SIG-M5 (cell line): Measurements from ENCODE around the gene CNTNAP2.

ENCODE experiments used
- DNase-seq: peaks from one replicate; lab custom pipeline; 2025; lab: John Stamatoyannopoulos, UW

Gene CNTNAP2

DNA sequence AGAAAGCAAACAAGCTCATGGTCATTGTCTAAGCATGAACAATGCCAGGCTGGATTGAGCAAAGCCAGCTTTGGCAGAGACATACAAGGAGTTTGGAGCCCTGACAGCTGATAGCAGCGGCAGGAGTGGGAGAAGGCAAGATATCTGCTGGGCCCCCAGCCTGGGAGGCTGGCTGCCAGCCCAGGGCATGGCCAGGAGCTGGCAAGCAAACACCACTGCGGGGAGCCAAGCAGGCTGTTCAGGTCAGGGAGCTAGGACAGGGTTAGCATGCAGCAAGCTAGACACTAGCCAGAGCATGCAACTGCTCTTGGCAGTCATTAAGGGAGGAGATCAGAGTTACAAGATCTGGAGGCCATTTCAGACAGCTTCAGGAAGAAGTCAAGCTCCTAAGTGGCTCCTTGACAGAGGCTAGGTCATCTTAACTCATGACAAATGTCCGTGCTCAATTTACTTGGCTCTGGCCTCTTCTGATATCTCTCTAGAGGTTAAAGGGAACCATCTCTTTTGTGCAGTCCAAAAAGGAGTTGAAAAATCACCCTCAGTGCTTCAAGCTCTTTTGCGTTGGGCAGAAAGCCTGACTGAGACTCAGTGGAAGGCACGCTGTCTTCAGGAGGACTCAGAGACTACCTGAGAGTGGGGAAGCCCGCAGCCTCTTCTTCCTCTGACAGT, 2037.1 kb downstream of the CNTNAP2 start:
- DNase-seq = no peak

DNA sequence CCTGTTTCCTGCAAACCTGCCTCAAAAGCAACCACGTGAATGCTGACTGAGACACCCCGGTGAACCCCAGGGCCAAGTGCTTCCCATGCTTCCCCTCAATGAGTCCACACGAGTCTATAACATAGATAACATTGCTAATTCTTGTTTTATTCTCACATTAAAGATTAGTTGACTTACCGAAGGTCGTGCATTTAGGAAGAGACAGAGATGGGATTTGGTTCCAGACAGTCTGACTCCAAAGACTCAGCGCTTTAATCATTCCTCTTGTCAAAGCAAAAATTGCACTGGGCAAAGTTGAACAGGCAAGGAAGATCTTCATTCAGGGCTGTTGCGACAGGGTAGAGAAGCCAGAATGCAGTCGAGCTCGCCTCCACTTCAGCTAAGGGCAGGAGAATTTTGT, 2038.4 kb downstream of the CNTNAP2 start:
- no peak for DNase-seq

DNA sequence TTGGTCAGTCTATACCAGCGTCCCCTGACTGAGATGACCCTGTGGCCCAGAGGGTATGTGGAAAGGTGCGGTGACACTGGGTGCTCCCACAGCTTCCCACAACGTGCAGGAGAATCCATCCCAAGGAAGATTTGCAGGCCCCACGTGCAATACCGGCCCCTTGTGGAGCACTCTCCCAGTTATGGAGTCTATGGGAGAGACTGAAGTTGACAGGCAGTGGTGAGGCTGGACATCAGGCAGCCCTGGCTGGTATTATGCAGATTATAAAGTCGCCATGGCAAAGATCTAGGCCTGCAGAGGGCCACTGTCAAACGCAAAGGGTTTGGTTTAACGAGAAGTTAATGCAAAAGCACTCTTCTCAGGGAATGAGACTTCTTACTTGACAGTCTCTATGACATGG, 2039.2 kb downstream of the CNTNAP2 start:
- no peak for DNase-seq

- DNase-seq = no peak
Measured at GRCh38 chr7:148156233-148156632, 2039.6 kb downstream of the CNTNAP2 start.

DNA sequence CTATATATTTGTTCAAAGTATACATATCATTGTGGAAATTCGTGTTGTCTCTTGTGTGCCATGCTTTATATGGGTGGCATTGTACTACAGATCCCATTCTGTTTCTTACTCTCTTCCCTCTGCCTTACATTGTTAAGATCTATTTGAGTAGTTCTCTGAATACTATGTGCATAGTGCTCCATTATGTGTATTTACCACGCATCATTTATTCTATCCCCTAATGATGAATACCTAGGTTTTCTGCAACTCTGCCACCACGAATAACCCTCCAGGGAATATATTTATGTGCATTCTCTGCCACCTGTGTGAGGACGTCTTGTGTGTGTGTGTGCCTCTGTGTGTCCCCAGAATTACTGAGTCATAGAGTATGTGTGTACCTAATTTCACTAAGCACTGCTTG, 2042.7 kb downstream of the CNTNAP2 start:
- DNase-seq = no peak

GRCh38 chr7:148161776-148162175, 2045.2 kb downstream of the CNTNAP2 start:
- no peak for DNase-seq

GRCh38 chr7:148162808-148163207, 2046.2 kb downstream of the CNTNAP2 start:
- no peak for DNase-seq

- no peak for DNase-seq
Measured at GRCh38 chr7:148163246-148163645, 2046.6 kb downstream of the CNTNAP2 start.

GRCh38 chr7:148172920-148173319, 2056.3 kb downstream of the CNTNAP2 start:
- no peak for DNase-seq

GRCh38 chr7:148173369-148173768, 2056.8 kb downstream of the CNTNAP2 start:
- no peak for DNase-seq

GRCh38 chr7:148174376-148174775, 2057.8 kb downstream of the CNTNAP2 start:
- no peak for DNase-seq

DNA sequence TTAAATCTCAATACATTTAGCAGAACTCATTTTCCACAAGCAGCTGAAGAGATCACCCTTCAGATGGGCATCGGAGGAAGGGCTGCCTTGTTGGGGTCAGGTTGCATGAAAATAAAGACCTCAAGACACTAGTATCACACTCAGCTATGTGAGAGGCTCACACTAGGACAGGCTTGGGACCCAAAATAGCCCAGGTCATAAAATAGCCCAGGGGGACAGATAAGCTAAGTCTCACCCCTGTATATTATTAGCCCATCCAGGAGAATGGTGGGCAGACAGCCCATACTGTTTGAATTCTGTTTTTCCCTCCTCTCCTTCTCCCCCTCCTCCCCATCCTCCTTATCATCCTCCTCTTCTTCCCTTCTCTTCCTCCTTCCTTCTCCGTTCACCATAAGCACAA, 2058.9 kb downstream of the CNTNAP2 start:
- DNase-seq = no peak

DNA sequence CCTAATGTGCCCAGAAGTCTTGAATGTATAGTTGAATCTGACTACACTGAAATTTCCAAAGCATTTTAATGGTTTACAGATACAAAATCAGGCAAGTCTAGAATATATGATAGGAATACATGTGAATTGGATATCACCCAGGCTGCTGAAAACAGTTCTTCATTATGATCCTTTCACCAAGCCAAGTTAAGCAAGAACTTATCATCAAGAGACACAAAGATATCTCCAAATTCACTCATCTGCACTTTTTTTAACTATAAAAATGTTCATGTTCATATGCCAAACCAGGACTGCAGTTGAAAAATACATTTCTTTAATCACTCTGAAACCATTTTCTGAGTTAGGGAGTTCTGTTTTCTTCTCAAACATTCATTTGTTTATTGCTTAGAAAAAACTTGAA, 2061.4 kb downstream of the CNTNAP2 start:
- DNase-seq = no peak

- no peak for DNase-seq
Measured at GRCh38 chr7:148180075-148180474, 2063.5 kb downstream of the CNTNAP2 start.

- no peak for DNase-seq
Measured at GRCh38 chr7:148182264-148182663, 2065.7 kb downstream of the CNTNAP2 start.

DNA sequence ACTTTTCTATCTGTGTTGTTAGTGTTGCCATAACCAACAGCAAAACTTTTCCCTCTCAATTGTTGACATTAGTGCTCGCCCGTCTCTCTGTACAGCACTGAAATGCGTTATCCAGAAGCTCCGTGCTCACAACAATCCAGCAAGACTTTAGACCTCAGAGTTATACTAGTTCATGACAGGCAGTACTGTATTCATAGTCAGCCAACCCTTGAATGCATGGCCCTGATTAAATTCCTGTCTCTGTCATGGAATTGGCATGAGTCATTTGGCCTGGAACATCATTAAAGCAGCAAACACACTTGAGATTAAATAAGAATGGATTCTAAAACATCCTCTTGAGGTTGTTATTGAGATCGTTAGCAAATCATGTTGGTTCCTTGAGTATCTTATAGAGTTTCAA, 2068.4 kb downstream of the CNTNAP2 start:
- no peak for DNase-seq

DNA sequence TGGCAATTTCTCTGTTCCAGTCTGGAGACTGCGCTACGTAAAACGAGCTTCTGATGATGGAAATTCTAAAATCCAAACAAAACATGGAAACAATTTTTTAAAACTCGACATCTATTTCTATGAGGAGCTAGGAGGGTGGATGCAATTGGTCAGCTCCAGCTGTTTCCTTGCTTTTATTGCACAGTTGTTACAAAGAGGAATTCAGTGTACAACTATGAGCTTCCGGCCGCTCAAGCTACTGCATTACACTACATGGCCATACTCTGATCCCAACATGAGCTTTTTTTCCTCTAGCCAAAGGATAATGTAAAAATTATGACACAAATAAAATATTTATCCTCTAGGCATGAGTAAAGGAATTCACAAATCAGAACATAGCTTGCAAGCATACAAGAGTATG, 2070.9 kb downstream of the CNTNAP2 start:
- no peak for DNase-seq

DNA sequence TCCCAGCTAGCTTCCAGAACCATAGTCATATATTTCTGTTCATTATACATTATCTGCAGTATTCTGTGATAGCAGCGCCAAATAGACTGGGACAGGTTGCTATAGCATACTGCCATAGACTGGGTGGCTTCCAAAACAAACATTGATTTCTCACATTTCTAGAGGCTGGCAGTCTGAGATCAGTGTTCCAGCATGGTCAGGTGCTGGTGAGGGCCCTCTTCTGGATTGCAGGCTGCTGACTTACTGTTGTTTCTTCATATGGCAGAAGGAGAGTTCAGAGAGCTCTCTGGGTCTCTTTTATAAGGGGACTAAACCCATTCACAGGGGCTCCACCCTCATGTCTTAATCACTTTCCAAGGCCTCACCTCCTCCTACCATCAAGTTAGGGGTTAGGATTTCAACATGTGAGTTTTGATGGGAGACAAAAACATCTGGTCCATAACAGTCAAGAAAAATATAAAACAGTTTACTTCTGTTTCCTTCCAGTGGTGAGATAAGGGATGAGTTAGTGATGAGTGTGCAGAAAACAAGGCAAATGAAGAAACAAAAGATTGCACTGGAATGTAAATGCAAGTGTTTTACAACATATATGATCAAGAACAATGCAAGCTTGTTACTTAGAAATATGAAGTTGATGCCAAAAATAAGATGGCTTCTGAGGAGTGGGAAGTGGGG, 2074.9 kb downstream of the CNTNAP2 start:
- DNase-seq = no peak

GRCh38 chr7:148192491-148192890, 2075.9 kb downstream of the CNTNAP2 start:
- no peak for DNase-seq

GRCh38 chr7:148201992-148202391, 2085.4 kb downstream of the CNTNAP2 start:
- no peak for DNase-seq

DNA sequence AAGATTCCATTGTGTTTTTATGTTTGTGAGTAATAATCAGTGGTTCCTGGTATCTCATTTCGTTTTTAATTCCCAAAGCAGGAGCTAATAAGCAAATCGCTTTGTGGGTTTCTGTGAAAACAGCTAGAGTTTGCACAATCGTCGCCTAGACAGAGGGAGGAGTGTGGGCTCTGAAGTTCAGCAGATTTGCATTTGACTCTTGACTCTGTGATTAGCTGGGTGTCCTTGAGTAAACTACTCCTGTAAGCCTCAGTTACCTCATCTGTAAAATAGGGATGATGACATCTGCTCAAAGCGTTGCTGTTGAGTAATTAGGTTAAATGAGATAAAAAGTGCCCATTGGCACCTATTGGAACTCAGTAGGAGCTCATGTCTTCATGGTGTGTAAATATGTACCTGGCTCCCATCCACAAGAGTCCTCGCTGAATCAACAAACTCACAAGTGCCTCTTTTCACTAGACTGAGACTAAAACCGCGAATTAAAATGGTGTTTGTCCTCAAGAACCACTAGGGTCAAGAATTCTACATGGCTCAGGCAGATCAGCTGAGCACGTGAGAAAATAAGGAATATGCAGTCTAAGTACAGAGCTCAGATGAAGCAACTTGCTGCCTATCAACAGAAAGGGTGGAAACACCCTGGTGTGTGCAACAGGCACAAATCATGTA, 2088.2 kb downstream of the CNTNAP2 start:
- DNase-seq = no peak

DNA sequence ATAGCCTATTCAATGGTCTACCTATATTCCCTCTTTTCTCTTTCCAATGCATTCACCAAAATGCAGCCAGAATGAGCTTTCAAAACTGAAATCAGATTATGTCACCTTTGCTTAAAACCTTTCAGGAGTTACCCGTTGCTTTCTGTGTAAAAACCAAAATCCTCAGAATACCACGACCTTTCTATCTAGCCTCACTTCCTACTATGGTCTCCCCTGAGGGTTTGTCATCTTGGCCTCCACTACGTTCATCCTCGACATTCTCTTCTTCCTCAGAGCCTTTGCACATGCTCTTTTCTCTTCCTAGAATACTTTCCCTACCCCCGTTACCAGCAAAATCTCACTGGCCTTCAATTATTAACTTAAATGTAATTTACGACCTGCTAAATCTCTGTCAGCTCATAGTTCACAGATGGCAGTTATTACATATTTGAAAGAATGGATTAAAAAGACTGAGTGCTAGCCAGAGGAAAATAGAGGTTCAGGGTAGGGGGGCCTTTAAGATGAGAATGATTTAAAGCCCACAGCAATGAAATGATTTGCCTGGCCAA, 2093.1 kb downstream of the CNTNAP2 start:
- no peak for DNase-seq

DNA sequence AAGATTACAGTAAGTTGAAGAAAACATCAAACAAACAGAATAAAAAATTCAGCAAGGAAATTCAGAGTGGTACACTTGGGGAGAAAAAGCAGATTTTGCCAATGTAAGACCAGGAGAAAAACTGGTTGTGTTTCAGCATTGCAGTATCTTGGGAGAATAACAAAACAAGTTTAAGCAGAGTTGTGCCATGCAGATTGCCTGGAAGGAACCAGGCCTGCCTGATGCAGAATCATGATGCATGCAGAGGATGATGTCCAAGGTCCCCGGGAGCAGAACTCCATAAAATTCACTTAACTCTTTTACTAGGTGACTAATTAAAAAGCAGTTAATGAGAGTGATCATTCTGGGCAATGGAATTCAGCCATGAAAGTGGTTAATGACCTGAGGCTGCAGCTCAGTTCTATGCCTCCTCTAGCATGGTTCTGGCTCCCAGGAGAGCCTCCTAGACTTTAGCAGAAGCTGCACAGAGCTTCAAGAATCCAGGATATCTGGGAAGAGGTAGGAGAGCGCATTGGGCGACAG, 2094.3 kb downstream of the CNTNAP2 start:
- no peak for DNase-seq
